ENCODE data around the gene SPATA22.

DNA sequence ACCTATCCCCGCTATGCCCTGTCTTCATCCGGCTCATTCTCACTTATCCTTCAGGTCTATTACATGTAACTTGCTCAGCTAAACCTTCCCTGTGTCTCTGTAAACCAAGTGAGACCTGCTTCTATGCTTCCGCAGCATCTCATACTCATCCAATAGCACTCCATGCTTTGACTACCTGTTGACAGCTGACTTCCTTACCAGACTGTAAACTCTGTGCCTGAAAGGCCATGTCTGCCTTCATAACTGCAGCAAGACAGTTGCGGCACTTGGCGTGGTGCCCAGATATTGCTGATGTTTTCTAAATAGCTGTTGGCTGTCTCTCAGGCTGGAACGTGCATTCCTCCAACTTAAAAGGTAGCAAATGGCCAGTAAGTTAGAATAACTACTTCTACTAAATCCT lies 71.6 kb downstream of the SPATA22 start:
- TF ChIP-seq LEF1 (IDR thresholded peaks at IDR 0.05; ENCODE audit: borderline replicate concordance) = no peak
- no peak for TF ChIP-seq ELF4 (IDR thresholded peaks at IDR 0.05)
- no peak for TF ChIP-seq NFRKB (IDR thresholded peaks at IDR 0.05)
- TF ChIP-seq FOXA1 (IDR thresholded peaks at IDR 0.05) = no peak

Data from HEK293T (cell line).